NT2/D1 (cell line): ENCODE measurements around the gene MARCHF2.
"Not testable (repeated sequence)": the region's sequence is repeated elsewhere in the genome, so short reads cannot be mapped to it uniquely, and the experiment has no call there.

Source experiments
- SUZ12 ChIP-seq: IDR thresholded peaks from 2 replicates; pipeline ENCODE4 v1.6.1; 2011; ENCODE audit not compliant: insufficient read length, insufficient read depth; ENCODE audit errors: extremely low read depth
- YY1 ChIP-seq: IDR thresholded peaks from 2 replicates; pipeline ENCODE4 v1.6.1; 2011; ENCODE audit not compliant: insufficient read length, insufficient read depth
- ZNF274 ChIP-seq: IDR thresholded peaks from 2 replicates; pipeline ENCODE4 v1.6.1; 2011; ENCODE audit warnings: mild to moderate bottlenecking, low read depth, low read length

DNA sequence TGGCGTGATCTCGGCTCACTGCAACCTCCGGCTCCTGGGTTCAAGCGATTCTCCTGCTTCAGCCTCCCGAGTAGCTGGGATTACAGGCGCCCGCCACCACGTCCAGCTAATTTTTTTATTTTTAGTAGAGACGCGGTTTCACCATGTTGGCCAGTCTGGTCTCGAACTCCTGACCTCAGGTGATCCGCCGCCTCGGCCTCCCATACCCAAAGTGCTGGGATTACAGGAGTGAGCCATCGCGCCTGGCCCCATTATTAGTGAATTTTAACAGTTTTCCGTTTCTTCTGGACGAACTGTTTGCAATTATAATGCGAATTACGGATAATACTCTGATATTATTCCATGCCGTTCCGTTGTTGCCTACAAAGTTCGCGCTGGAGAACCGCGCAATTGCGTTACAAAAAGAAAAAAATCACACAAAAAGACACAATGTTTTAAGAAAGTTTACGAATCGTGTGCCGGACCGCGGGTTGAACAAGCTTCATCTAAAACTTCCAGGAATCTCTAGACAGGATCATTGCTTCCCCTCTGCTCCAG is 31.1 kb downstream of the MARCHF2 start:
- TF ChIP-seq ZNF274, YY1, SUZ12: not testable (repeated sequence)
